GM10248 (cell line): ENCODE results near the gene C9orf85.
"Not testable (repeated sequence)": the region's sequence is repeated elsewhere in the genome, so short reads cannot be mapped to it uniquely, and the experiment has no call there.

ENCODE experiments used
- CTCF ChIA-PET: fragments of 300-600 bp; sonication (Branson Sonifier 250); formaldehyde crosslinking; extraction: SDS; loops from one replicate; lab custom pipeline; 2021; ENCODE audit warnings: antibody characterized with exemption; lab: Yijun Ruan, JAX
- POLR2A ChIA-PET: fragments of 350-650 bp; sonication (Branson Sonifier 250); formaldehyde crosslinking; extraction: SDS; loops from one replicate; lab custom pipeline; 2020; ENCODE audit warnings: antibody characterized with exemption; lab: Yijun Ruan, JAX
- DNase-seq: peaks from one replicate; pipeline ENCODE4 v3.0.0; 2012; ENCODE audit errors: extremely low spot score
- CTCF ChIP-seq: IDR thresholded peaks from 2 replicates; pipeline ENCODE4 v1.5.1; 2012; ENCODE audit warnings: mild to moderate bottlenecking, low read depth; ENCODE audit errors: extremely low read depth, missing control alignments, control extremely low read depth

C9orf85 gene

GRCh38 chr9:71944754-71945375 lies 33.4 kb downstream of the C9orf85 start:
- POLR2A ChIA-PET, result no interaction called here
- no peak for TF ChIP-seq CTCF
- DNase-seq, result no peak
- CTCF ChIA-PET, result interaction anchor here (1.2 to 1.4 kb wide), 2 partner anchors 11 to 17 kb away, joined by 3 read pairs; no protein-coding TSS in a partner anchor

- DNase-seq, POLR2A ChIA-PET: not testable (repeated sequence)
- CTCF ChIA-PET, result interaction anchor here (1.7 to 2.3 kb wide), 3 partner anchors 11 to 70 kb away, joined by 4 to 8 read pairs (median 6); no protein-coding TSS in a partner anchor
Measured at GRCh38 chr9:71954652-71955051, 43.2 kb downstream of the C9orf85 start.

- DNase-seq, result no peak
- ChIA-PET CTCF (interaction anchor here (1.7 to 1.9 kb wide), 2 partner anchors 10 to 70 kb away, joined by 4 to 6 read pairs; no protein-coding TSS in a partner anchor), POLR2A (no interaction called here)
- no peak for TF ChIP-seq CTCF
Measured at GRCh38 chr9:71955300-71955915, 44.0 kb downstream of the C9orf85 start.

- POLR2A ChIA-PET, result no interaction called here
- CTCF ChIA-PET, result interaction anchor here (1.4 to 3.7 kb wide), 4 partner anchors 9 to 155 kb away, joined by 3 to 9 read pairs (median 4); no protein-coding TSS in a partner anchor
- no peak for TF ChIP-seq CTCF
- DNase-seq, result no peak
Measured at GRCh38 chr9:71962328-71962727, 50.9 kb downstream of the C9orf85 start.

- POLR2A ChIA-PET, DNase-seq: not testable (repeated sequence)
- CTCF ChIA-PET, result interaction anchor here (1.4 to 3.7 kb wide), 3 partner anchors 10 to 157 kb away, joined by 4 to 9 read pairs (median 7); no protein-coding TSS in a partner anchor
Measured at GRCh38 chr9:71963471-71963996, 52.1 kb downstream of the C9orf85 start.

- TF ChIP-seq CTCF, result no peak
- no peak for DNase-seq
- ChIA-PET CTCF (interaction anchor here (0.9 to 2.0 kb wide), 2 partner anchors 11 to 60 kb away, joined by 4 to 6 read pairs; no protein-coding TSS in a partner anchor), POLR2A (no interaction called here)
Measured at GRCh38 chr9:71965403-71965802, 54.0 kb downstream of the C9orf85 start.

- DNase-seq, result no peak
- ChIA-PET CTCF (no interaction called here), POLR2A (no interaction called here)
- TF ChIP-seq CTCF, result no peak
Measured at GRCh38 chr9:71966601-71967000, 55.2 kb downstream of the C9orf85 start.
